GM12872 (cell line): ENCODE measurements around the gene TOP3A.

Experiments used
- TF ChIP-seq, protein P1 (sequence below): IDR thresholded peaks from 3 replicates; pipeline ENCODE4 v1.5.1; 2011; ENCODE audit warnings: low read depth, mild to moderate bottlenecking, low read length, moderate library complexity; ENCODE audit not compliant: insufficient read depth

The TOP3A gene

DNA sequence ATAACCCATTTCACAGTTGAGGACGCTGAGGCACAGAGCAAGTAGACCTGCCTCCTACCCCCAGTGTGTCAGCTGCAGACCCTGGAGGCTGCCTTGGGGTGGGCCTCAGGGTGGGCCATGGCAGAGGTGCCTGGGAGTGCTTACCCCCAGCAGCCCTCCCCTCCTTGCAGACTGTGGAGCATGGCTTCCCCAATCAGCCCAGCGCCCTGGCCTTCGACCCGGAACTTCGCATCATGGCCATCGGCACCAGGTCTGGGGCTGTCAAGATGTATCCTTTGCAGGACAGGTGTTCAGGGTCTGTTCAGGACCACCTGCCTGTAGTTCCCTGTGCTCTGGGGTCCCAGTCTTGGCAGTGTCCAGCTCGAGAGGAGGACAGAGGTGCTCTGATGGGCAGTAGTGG lies 85.0 kb downstream of the TOP3A start:
- TF ChIP-seq, protein P1, sequence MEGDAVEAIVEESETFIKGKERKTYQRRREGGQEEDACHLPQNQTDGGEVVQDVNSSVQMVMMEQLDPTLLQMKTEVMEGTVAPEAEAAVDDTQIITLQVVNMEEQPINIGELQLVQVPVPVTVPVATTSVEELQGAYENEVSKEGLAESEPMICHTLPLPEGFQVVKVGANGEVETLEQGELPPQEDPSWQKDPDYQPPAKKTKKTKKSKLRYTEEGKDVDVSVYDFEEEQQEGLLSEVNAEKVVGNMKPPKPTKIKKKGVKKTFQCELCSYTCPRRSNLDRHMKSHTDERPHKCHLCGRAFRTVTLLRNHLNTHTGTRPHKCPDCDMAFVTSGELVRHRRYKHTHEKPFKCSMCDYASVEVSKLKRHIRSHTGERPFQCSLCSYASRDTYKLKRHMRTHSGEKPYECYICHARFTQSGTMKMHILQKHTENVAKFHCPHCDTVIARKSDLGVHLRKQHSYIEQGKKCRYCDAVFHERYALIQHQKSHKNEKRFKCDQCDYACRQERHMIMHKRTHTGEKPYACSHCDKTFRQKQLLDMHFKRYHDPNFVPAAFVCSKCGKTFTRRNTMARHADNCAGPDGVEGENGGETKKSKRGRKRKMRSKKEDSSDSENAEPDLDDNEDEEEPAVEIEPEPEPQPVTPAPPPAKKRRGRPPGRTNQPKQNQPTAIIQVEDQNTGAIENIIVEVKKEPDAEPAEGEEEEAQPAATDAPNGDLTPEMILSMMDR, result no peak

DNA sequence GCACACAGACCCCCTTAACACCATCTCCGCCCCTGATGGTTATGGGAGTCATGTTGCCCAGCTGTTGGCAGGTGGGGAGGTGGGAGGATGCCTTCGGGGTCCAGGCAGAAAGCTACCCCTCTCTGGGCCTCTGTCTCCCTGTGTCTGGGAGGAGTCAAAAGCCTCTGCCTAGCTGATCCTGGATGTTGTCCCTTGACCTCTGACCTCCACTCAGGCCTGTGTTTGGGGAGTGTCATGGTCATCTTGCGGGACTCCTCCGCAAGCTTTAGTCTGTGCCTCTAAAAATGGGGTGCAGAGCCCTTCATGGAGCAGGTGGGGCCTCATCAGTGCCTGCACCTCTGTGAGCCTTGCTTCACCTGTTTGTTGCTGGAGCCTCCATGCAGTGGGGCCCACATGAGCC lies 85.5 kb downstream of the TOP3A start:
- TF ChIP-seq, protein P1, result no peak

DNA sequence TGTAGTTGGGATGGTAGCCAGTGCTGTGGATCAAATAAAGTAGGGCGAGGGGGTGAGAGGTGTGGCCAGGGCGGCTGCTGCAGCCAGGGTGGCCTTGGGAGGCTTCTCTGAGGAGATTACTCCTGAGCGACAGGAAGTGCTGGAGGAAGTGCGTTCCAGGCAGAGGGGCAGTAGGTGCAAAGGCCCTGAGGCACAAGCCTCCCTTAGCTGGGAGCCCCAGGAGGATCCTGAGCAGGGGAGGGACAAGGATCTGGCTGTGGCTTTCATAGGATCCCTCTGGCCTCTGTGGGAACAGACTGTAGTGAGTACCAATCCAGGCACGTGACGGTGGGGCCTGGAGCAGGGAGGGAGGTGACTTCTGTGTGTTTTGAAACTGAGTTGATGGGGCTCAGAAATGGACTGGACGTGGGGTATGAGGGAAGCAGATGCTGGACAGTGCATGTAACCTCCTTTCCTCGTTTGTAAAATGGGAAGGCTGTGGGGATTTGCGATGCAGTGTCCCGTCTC lies 86.6 kb downstream of the TOP3A start:
- TF ChIP-seq, protein P1, result no peak

DNA sequence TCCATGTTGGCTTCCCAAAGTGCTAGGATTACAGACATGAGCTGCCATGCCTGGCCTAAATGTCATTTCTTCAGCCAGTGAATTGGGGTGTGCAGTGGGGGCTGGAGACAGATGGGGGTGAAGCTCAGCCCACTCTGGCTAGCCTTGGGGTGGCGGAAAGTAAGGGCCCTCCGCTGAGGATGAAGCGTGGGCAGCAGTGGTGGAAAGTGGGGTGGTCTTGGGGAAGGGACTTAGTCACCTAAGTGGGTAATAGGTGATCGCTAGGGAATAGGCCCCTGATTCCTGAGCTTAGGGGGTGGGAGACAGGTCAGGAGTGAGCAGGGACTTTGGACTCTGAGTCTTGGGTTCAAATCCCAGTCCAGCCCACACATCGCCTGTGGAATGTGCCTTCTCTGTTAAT lies 87.2 kb downstream of the TOP3A start:
- TF ChIP-seq, protein P1, result no peak

DNA sequence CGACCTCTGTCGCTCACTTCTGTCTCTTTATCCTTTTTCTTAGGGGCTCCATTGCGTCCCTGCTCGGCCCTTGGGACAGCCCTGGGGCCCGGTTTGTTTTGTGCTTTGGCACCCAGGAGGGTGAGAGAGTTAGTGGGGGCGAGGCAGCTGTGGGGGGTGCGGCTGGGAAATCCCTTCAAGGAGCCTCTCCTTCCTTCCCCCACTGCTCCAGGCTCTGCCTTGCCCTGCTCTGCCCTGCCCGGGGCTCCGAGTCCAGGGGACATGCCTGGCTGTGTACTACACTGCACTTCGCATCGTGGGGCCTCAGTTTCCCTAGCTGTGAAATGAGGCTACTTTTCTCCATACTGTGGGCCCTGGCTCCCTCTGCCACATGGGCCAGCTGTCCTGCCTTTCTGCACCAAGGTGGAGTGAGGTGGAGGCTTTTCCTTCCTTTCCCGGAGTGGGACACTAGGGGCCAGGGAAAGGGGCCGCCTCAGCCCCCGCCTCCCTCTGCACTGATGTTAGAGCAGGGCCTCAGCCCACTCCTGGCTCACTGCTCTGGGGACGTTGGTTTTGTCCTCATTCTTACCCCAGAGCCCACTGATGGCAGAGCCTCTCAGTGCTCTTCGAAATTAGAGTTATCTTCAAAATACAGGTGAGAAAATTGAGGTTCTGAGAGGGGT lies 88.4 kb downstream of the TOP3A start:
- TF ChIP-seq, protein P1, result no peak

DNA sequence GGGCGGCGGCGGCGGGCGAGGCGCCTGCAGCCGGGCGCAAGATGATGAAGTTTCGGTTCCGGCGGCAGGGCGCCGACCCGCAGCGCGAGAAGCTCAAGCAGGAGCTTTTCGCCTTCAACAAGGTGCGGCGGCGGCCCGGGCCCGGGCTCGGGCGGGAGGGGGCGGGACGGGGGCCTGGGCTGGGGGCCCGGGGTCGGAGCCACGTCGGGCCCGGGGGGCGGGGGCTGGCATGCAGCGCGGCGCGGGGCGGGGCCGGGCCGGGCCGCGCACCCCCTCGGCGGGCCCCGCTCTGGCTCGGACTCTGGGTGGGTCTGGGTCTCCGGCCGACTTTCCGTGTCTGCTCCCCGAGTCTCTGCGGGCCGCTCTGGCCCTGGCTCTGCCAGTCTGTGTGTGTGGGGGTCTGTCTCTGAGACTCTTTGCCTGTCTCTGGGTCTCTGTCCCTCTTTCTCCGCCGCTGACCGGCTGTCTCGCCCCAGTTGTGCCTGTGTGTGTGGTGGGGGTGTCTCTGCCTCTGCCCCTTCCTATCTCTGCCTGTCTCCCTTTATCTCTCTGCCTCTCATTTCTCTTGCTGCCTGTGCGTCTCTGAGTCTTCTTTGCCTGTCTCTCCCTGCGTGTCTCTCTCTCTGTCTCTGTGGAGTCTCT lies 89.0 kb downstream of the TOP3A start:
- TF ChIP-seq, protein P1, result no peak

DNA sequence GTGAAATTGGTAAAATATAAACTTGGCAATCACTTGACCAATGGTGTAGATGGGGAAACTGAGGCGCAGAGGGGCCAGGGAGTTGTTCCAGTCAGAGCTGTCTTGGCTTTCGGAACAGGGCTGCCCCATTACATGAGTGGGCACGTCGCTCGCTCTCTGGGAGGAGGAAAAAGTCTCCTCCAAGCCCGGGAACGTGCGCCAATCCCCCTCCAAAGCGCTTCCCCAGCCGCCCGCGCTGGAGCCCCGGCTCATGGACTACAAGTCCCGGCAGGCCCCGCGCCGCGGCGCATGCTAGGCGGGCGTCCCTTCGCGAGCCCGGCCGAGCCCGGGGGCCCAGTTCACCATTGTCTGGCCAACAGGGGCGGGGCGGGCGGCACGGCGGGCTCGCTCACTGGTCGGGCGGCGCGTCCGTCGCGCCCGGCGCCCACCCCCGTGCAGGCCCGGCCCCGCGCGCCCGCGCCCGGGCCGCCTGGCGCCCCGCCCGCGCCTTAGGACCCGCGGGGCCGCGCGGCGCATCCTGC lies 89.6 kb downstream of the TOP3A start, which contains the start of gene LLGL1:
Gene LLGL1, plus strand, starts transcription at position 515 of the 521 bp plus-strand sequence. CDS start 48 bp downstream, outside the sequence.
- TF ChIP-seq, protein P1, result no peak
